HepG2 (cell line): Measurements from ENCODE around the gene SFI1. TPM values are rescaled to one million over a fixed set of nuclear protein-coding genes. Genes with fewer than 3 reads are reported as not detected.

Experiments used
- ARNT ChIP-seq: fragments of 450-650 bp; IDR thresholded peaks from 2 replicates; pipeline ENCODE4 v1.6.1; 2017
- ETV5 ChIP-seq: IDR thresholded peaks from 2 replicates; pipeline ENCODE4 v1.6.1; 2018; ENCODE audit warnings: missing biosample characterization, missing genetic modification reagents, inconsistent platforms, borderline replicate concordance
- KDM4B ChIP-seq: sonication (generic); formaldehyde crosslinking; IDR thresholded peaks from 2 replicates; pipeline ENCODE4 v1.4.0; 2020; ENCODE audit warnings: missing genetic modification reagents
- MED1 ChIP-seq: sonication (generic); formaldehyde crosslinking; IDR thresholded peaks from 2 replicates; pipeline ENCODE4 v1.4.0; 2020; ENCODE audit warnings: missing genetic modification reagents
- ZC3H13 ChIP-seq: sonication (generic); formaldehyde crosslinking; IDR thresholded peaks from 2 replicates; pipeline ENCODE4 v1.8.1; 2023; ENCODE audit warnings: mild to moderate bottlenecking, missing genetic modification reagents, moderate library complexity
- ZMYM4 ChIP-seq: sonication (generic); formaldehyde crosslinking; IDR thresholded peaks from 2 replicates; pipeline ENCODE4 v1.8.1; 2023; ENCODE audit warnings: mild to moderate bottlenecking, missing genetic modification reagents
- ZNF205 ChIP-seq: IDR thresholded peaks from 2 replicates; pipeline ENCODE4 v1.6.1; 2018; ENCODE audit warnings: missing biosample characterization, missing genetic modification reagents
- ZNF496 ChIP-seq: sonication (generic); formaldehyde crosslinking; IDR thresholded peaks from 2 replicates; pipeline ENCODE4 v1.8.1; 2023; ENCODE audit warnings: mild to moderate bottlenecking, moderate library complexity, missing genetic modification reagents; ENCODE audit not compliant: insufficient replicate concordance
- ZNF720 ChIP-seq: sonication (generic); formaldehyde crosslinking; IDR thresholded peaks from 2 replicates; pipeline ENCODE4 v1.4.0; 2020; ENCODE audit warnings: missing genetic modification reagents
- polyA plus RNA-seq, 8 experiments: library from polyadenylated mRNA; depleted of rRNA in 3 of 8; stranded (reverse) in 7 of 8; unstranded in 1 of 8; fragments of >200 nt; fragmentation: Illumina TruSeq in 4 of 8; extraction: Trizol in 4 of 8; gene quantifications; 2 replicates each; pipeline versions ENCODE4 v1.2.1 to v1.2.3, GENCODE V29; 2011 to 2016; ENCODE audit warnings: low read depth in 4 of 8, missing spikeins in 1 of 8, mixed read lengths in 1 of 8; ENCODE audit not compliant: insufficient read depth in 1 of 8
- total RNA-seq, 5 experiments: library from RNA; depleted of rRNA; stranded (reverse); fragments of >200 nt; fragmentation: Illumina TruSeq; extraction: Trizol; gene quantifications; 2 replicates each; pipeline ENCODE4 v1.2.3, GENCODE V29; 2016; ENCODE audit warnings: low read depth in 1 of 5
- TF ChIP-seq, protein P1 (sequence below): sonication (generic); formaldehyde crosslinking; IDR thresholded peaks from 2 replicates; pipeline ENCODE4 v1.5.0; 2020; ENCODE audit warnings: mild to moderate bottlenecking, missing genetic modification reagents, moderate library complexity
- TF ChIP-seq, protein P2 (sequence below): sonication (generic); formaldehyde crosslinking; IDR thresholded peaks from 2 replicates; pipeline ENCODE4 v1.9.0; 2021; ENCODE audit warnings: missing genetic modification reagents, borderline replicate concordance
- TF ChIP-seq, protein P3 (sequence below), 2 experiments: sonication (generic) in 1 of 2; formaldehyde crosslinking in 1 of 2; IDR thresholded peaks; 2 replicates each; pipeline versions ENCODE4 v1.4.0 to v1.6.1; 2016 to 2020; ENCODE audit warnings: borderline replicate concordance in 1 of 2, low read depth in 1 of 2, mild to moderate bottlenecking in 1 of 2, missing genetic modification reagents in 1 of 2
- TF ChIP-seq, protein P4 (sequence below): sonication (generic); formaldehyde crosslinking; IDR thresholded peaks from 2 replicates; pipeline ENCODE4 v1.5.0; 2020; ENCODE audit warnings: missing genetic modification reagents
- TF ChIP-seq, protein P5 (sequence below): sonication (generic); formaldehyde crosslinking; IDR thresholded peaks from 2 replicates; pipeline ENCODE4 v1.4.0; 2020; ENCODE audit warnings: missing genetic modification reagents
- TF ChIP-seq, protein P6 (sequence below): IDR thresholded peaks from 2 replicates; pipeline ENCODE4 v1.6.1; 2016; ENCODE audit warnings: low read depth, control low read depth

The SFI1 gene
- total and polyA plus RNA-seq, 2 of the 13 experiments (the other 11 are each of a cell fraction or from before 2014, with no cell fraction given): 20.5 to 40.1 TPM

DNA sequence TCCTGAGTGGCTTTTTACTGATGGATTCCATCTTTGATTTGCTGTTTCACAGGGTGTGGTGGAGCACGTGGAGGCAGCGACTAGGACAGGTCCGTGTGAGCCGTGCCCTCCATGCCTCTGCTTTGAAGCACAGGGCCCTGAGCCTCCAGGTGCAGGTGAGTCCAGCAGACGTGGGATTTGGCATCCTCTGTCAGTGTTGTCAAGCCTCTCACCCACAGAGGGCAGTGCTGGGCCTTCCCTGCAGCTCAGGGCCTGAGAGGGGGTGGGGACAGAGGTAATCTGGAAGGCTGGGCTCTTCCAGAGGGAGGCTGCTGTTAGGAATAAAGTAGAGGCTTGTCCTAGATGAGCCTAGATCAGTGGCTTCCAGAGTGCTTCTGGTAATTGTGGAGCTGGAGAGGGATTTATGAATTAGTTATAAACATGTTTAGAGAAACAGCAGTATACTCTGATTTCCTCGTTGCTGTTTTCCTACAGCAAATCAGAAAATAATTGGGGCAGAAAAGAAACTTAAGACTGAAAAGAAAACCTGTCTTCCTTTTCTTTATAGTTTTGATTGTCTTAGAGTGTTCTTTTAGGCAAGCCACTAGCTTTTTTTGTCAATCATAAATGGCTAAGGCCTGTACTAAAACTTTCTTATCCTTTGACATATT, 65.0 kb downstream of the SFI1 start (continued):
- TF ChIP-seq ZNF496: no peak
- peak; percentile 30; the same call in 1 of the 2 replicates for TF ChIP-seq ZNF205 (CRISPR knock-in tag)
- TF ChIP-seq ZMYM4: peak; percentile 53; the same call in 1 of the 2 replicates
- no peak for TF ChIP-seq KDM4B (CRISPR knock-in tag)
- TF ChIP-seq, protein P1, sequence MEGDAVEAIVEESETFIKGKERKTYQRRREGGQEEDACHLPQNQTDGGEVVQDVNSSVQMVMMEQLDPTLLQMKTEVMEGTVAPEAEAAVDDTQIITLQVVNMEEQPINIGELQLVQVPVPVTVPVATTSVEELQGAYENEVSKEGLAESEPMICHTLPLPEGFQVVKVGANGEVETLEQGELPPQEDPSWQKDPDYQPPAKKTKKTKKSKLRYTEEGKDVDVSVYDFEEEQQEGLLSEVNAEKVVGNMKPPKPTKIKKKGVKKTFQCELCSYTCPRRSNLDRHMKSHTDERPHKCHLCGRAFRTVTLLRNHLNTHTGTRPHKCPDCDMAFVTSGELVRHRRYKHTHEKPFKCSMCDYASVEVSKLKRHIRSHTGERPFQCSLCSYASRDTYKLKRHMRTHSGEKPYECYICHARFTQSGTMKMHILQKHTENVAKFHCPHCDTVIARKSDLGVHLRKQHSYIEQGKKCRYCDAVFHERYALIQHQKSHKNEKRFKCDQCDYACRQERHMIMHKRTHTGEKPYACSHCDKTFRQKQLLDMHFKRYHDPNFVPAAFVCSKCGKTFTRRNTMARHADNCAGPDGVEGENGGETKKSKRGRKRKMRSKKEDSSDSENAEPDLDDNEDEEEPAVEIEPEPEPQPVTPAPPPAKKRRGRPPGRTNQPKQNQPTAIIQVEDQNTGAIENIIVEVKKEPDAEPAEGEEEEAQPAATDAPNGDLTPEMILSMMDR (CRISPR knock-in tag): peak; percentile 98
- TF ChIP-seq, protein P2, sequence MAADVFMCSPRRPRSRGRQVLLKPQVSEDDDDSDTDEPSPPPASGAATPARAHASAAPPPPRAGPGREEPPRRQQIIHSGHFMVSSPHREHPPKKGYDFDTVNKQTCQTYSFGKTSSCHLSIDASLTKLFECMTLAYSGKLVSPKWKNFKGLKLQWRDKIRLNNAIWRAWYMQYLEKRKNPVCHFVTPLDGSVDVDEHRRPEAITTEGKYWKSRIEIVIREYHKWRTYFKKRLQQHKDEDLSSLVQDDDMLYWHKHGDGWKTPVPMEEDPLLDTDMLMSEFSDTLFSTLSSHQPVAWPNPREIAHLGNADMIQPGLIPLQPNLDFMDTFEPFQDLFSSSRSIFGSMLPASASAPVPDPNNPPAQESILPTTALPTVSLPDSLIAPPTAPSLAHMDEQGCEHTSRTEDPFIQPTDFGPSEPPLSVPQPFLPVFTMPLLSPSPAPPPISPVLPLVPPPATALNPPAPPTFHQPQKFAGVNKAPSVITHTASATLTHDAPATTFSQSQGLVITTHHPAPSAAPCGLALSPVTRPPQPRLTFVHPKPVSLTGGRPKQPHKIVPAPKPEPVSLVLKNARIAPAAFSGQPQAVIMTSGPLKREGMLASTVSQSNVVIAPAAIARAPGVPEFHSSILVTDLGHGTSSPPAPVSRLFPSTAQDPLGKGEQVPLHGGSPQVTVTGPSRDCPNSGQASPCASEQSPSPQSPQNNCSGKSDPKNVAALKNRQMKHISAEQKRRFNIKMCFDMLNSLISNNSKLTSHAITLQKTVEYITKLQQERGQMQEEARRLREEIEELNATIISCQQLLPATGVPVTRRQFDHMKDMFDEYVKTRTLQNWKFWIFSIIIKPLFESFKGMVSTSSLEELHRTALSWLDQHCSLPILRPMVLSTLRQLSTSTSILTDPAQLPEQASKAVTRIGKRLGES (CRISPR knock-in tag): no peak
- no peak for TF ChIP-seq ARNT
- TF ChIP-seq, protein P3, sequence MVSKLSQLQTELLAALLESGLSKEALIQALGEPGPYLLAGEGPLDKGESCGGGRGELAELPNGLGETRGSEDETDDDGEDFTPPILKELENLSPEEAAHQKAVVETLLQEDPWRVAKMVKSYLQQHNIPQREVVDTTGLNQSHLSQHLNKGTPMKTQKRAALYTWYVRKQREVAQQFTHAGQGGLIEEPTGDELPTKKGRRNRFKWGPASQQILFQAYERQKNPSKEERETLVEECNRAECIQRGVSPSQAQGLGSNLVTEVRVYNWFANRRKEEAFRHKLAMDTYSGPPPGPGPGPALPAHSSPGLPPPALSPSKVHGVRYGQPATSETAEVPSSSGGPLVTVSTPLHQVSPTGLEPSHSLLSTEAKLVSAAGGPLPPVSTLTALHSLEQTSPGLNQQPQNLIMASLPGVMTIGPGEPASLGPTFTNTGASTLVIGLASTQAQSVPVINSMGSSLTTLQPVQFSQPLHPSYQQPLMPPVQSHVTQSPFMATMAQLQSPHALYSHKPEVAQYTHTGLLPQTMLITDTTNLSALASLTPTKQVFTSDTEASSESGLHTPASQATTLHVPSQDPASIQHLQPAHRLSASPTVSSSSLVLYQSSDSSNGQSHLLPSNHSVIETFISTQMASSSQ (IDR thresholded peaks at IDR 0.05; ENCODE audit: low read depth): no peak
- TF ChIP-seq, protein P3 (CRISPR knock-in tag; IDR thresholded peaks at IDR 0.05; ENCODE audit: borderline replicate concordance): no peak
- TF ChIP-seq, protein P4, sequence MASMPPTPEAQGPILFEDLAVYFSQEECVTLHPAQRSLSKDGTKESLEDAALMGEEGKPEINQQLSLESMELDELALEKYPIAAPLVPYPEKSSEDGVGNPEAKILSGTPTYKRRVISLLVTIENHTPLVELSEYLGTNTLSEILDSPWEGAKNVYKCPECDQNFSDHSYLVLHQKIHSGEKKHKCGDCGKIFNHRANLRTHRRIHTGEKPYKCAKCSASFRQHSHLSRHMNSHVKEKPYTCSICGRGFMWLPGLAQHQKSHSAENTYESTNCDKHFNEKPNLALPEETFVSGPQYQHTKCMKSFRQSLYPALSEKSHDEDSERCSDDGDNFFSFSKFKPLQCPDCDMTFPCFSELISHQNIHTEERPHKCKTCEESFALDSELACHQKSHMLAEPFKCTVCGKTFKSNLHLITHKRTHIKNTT: no peak
- TF ChIP-seq, protein P5, sequence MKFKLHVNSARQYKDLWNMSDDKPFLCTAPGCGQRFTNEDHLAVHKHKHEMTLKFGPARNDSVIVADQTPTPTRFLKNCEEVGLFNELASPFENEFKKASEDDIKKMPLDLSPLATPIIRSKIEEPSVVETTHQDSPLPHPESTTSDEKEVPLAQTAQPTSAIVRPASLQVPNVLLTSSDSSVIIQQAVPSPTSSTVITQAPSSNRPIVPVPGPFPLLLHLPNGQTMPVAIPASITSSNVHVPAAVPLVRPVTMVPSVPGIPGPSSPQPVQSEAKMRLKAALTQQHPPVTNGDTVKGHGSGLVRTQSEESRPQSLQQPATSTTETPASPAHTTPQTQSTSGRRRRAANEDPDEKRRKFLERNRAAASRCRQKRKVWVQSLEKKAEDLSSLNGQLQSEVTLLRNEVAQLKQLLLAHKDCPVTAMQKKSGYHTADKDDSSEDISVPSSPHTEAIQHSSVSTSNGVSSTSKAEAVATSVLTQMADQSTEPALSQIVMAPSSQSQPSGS: peak; percentile 42; the same call in 1 of the 2 replicates
- no peak for TF ChIP-seq ZC3H13 (CRISPR knock-in tag)
- 0 out of 2 replicates have a peak, but pooled peaks have one; percentile 38 for TF ChIP-seq ETV5
- no peak for TF ChIP-seq ZNF720
- TF ChIP-seq MED1 (CRISPR knock-in tag): 0 out of 2 replicates have a peak, but pooled peaks have one; percentile 32
- TF ChIP-seq, protein P6, sequence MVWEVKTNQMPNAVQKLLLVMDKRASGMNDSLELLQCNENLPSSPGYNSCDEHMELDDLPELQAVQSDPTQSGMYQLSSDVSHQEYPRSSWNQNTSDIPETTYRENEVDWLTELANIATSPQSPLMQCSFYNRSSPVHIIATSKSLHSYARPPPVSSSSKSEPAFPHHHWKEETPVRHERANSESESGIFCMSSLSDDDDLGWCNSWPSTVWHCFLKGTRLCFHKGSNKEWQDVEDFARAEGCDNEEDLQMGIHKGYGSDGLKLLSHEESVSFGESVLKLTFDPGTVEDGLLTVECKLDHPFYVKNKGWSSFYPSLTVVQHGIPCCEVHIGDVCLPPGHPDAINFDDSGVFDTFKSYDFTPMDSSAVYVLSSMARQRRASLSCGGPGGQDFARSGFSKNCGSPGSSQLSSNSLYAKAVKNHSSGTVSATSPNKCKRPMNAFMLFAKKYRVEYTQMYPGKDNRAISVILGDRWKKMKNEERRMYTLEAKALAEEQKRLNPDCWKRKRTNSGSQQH (CRISPR knock-in tag): 0 out of 2 replicates have a peak, but pooled peaks have one; percentile 45
